ENCODE data around the gene ZNF521.

The ZNF521 gene

GRCh38 chr18:25349131-25349925, 2.6 kb downstream of the ZNF521 start:
- TF ChIP-seq ZNF274 (IDR thresholded peaks at IDR 0.05; ENCODE audit: low read depth, low read length), result no peak
- H3K4me3 ChIP-seq (ENCODE audit: low read length), result 0 out of 2 replicates have a peak overlapping the region, but pooled peaks have one; percentile 83

GRCh38 chr18:25348386-25349130, 3.4 kb downstream of the ZNF521 start:
- H3K4me3 ChIP-seq (ENCODE audit: low read length), result no peak overlapping the region
- no peak for TF ChIP-seq ZNF274 (IDR thresholded peaks at IDR 0.05; ENCODE audit: low read depth, low read length)

DNA sequence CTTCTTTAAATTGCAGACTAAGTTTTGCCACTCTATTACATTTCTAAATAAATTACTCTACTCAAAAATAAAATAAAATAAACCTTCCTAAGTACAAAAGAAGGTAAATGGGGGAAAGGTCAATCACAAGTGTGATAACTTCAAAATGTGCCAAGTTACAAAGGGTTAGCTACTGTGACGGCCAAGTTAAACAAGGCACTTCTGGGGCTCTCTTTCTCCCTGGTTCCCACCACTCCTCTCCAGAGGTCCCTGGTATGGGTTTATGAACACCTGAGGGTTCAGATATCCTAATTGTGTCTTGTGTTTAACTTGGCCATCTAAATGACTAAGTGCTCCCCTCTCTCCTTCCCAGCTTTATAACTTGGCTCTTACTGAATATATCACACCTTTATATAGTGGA, 5.4 kb downstream of the ZNF521 start:
- no peak overlapping the region for H3K4me3 ChIP-seq (ENCODE audit: low read length)

GRCh38 chr18:25345081-25345866, 6.7 kb downstream of the ZNF521 start:
- H3K4me3 ChIP-seq (ENCODE audit: low read length), result no peak overlapping the region
- no peak for TF ChIP-seq ZNF274 (IDR thresholded peaks at IDR 0.05; ENCODE audit: low read depth, low read length)

More for the DNA sequence above, 5.4 kb downstream of the ZNF521 start:
- no peak for TF ChIP-seq ZNF274 (IDR thresholded peaks at IDR 0.05; ENCODE audit: low read depth, low read length)

- TF ChIP-seq ZNF274 (IDR thresholded peaks at IDR 0.05; ENCODE audit: low read depth, low read length), result no peak
- no peak overlapping the region for H3K4me3 ChIP-seq (ENCODE audit: low read length)
Measured at GRCh38 chr18:25341831-25342230, 10.1 kb downstream of the ZNF521 start.

- no peak for TF ChIP-seq ZNF274 (IDR thresholded peaks at IDR 0.05; ENCODE audit: low read depth, low read length)
- no peak overlapping the region for H3K4me3 ChIP-seq (ENCODE audit: low read length)
Measured at GRCh38 chr18:25340762-25341161, 11.2 kb downstream of the ZNF521 start.

GRCh38 chr18:25335676-25336075, 16.3 kb downstream of the ZNF521 start:
- TF ChIP-seq ZNF274 (IDR thresholded peaks at IDR 0.05; ENCODE audit: low read depth, low read length), result no peak
- H3K4me3 ChIP-seq (ENCODE audit: low read length), result no peak overlapping the region

DNA sequence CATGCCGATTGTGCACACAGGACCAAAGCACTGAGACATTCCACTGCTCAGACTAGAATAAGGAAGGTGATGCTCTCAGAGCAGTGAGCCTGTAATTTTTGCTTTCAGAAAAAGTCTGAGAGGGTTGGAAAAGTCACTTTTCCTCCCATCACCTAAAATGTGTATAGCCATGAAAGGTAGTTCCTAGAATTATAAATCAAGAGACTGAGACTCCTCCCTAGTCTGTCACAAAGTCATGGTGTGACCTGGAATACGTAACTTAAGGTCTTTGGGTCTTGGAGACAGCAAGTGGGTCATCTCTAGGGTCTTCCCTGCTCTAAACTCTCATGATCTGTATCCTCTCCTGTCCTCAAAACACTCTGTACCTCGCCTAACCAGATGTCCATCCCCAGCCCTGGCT, 16.9 kb downstream of the ZNF521 start:
- H3K4me3 ChIP-seq (ENCODE audit: low read length), result no peak overlapping the region
- no peak for TF ChIP-seq ZNF274 (IDR thresholded peaks at IDR 0.05; ENCODE audit: low read depth, low read length)

GRCh38 chr18:25334588-25334987, 17.4 kb downstream of the ZNF521 start:
- H3K4me3 ChIP-seq (ENCODE audit: low read length), result no peak overlapping the region
- TF ChIP-seq ZNF274 (IDR thresholded peaks at IDR 0.05; ENCODE audit: low read depth, low read length), result no peak

DNA sequence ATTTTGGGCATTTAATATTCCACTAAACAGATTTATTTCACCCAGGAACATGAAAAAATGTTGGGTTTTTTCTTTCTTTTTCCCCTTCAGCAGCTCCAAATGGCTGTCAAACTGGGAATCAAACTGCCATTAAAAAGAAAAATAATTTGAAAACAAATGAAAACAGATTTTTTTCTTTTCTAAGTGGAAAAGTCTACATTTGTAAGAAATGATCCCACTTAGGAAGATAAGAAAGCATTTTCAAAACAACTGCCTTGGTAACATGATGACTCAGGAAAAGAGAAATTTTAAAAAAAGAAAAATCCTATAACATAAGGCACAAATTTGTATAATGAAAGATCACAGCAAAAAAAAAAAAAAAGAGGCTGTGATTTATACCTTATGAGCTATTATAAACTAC, 20.0 kb downstream of the ZNF521 start:
- no peak overlapping the region for H3K4me3 ChIP-seq (ENCODE audit: low read length)
- TF ChIP-seq ZNF274 (IDR thresholded peaks at IDR 0.05; ENCODE audit: low read depth, low read length), result no peak

DNA sequence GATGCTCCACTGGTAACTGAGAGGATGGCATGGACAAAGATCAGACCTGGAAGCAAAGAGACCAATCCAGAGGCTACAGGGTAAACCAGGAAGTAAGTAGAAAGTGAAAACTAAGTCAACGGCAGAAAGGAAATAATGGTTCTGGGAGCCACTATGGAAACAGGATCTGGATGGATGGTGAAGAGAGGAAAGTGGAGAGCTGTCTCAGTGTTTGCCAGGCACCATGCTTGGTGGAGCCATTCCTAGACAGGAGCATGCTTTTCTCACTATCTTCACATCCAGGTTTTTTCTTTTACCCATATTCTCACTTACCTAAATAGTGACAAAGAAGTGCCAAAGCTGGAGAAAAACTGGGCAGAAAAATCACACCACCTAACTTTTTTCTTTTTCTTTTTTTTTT, 22.2 kb downstream of the ZNF521 start:
- no peak overlapping the region for H3K4me3 ChIP-seq (ENCODE audit: low read length)
- no peak for TF ChIP-seq ZNF274 (IDR thresholded peaks at IDR 0.05; ENCODE audit: low read depth, low read length)

- TF ChIP-seq ZNF274 (IDR thresholded peaks at IDR 0.05; ENCODE audit: low read depth, low read length), result no peak
- H3K4me3 ChIP-seq (ENCODE audit: low read length), result no peak overlapping the region
Measured at GRCh38 chr18:25327584-25327983, 24.4 kb downstream of the ZNF521 start.

GRCh38 chr18:25326361-25326952, 25.5 kb downstream of the ZNF521 start:
- H3K4me3 ChIP-seq (ENCODE audit: low read length), result no peak overlapping the region
- no peak for TF ChIP-seq ZNF274 (IDR thresholded peaks at IDR 0.05; ENCODE audit: low read depth, low read length)

GRCh38 chr18:25322806-25323205, 29.2 kb downstream of the ZNF521 start:
- TF ChIP-seq ZNF274 (IDR thresholded peaks at IDR 0.05; ENCODE audit: low read depth, low read length), result no peak

More at GRCh38 chr18:25322806-25323205, 29.2 kb downstream of the ZNF521 start:
- no peak overlapping the region for H3K4me3 ChIP-seq (ENCODE audit: low read length)
